22Rv1 (cell line): Measurements from ENCODE around the gene ARPC5.

Source experiments
- CTCF ChIP-seq: fragments of 450-650 bp; IDR thresholded peaks from 2 replicates; pipeline ENCODE4 v1.5.1; 2017; ENCODE audit warnings: mild to moderate bottlenecking
- ZFX ChIP-seq: fragments of 450-650 bp; IDR thresholded peaks from 2 replicates; pipeline ENCODE4 v1.6.1; 2017; ENCODE audit warnings: antibody characterized with exemption, borderline replicate concordance

- TF ChIP-seq CTCF (no peak), ZFX (no peak)
These were observed 1.2 kb upstream of the ARPC5 start for GRCh38 chr1:183636783-183637182.
